GM19463 (cell line): Measurements from ENCODE around the gene WDFY1.

ENCODE experiments used
- ATAC-seq: cut with Tn5 transposase; IDR thresholded peaks from one replicate; pipeline ENCODE4 v1.9.1; 2021; ENCODE audit warnings: mild to moderate bottlenecking, moderate library complexity; ENCODE audit not compliant: unreplicated experiment

WDFY1 gene, protein sequence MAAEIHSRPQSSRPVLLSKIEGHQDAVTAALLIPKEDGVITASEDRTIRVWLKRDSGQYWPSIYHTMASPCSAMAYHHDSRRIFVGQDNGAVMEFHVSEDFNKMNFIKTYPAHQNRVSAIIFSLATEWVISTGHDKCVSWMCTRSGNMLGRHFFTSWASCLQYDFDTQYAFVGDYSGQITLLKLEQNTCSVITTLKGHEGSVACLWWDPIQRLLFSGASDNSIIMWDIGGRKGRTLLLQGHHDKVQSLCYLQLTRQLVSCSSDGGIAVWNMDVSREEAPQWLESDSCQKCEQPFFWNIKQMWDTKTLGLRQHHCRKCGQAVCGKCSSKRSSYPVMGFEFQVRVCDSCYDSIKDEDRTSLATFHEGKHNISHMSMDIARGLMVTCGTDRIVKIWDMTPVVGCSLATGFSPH

GRCh38 chr2:223944703-223945531 lies at the start of gene WDFY1:
WDFY1 (minus strand) TSS chr2:223945335; CDS start chr2:223945284, 51 bp downstream.
- peak; percentile 76 for ATAC-seq

GRCh38 chr2:223994562-223995162 lies 49.5 kb upstream of the WDFY1 start:
- ATAC-seq: peak; percentile 48

DNA sequence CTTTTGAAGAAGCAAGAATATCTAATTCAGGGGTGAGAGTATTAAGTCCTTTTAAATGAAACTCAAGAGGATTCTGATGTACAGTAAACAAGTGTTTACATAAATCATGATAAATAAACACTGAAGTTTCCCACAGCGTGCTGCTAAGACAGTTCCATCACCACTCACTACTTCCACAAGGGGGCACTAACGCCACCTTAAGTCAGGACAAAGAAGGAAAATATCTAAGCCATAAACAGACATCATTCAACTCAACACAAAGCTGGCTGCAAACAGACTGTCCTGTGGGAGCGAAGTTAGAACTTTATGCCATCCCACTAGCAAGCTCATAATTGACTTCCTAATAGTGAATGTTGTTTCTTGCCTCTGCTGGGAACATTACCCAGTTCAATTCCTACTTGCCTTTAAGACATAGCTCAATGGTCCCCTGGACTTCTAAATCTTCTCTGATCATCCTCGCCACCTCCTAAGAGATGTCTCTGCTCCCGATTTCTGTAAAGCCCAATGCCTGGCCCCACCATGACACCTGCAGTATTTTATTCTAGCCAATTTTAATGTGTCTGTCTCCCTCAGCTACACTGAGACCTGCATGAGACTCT lies 48.6 kb upstream of the WDFY1 start:
- no peak for ATAC-seq

GRCh38 chr2:223991611-223992010 lies 46.5 kb upstream of the WDFY1 start:
- no peak for ATAC-seq

DNA sequence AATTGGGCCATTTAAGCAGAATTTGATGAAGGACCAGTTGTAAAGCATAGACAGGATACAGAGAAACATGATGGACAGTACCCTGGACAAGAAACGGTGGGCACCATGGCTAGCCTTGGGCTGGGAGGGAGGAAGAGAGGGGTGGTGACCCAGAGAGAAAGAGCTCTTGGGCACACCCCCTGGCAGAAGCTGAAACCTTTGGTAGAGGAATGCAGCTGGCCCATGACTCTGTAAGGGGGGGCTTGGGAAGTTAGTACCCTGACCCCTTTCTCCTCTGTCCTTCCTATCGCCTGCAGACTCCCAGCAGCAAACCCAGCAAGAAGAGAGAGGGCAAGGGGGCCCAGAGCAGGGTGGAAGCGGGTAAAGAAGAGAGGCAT lies 44.7 kb upstream of the WDFY1 start:
- no peak for ATAC-seq

DNA sequence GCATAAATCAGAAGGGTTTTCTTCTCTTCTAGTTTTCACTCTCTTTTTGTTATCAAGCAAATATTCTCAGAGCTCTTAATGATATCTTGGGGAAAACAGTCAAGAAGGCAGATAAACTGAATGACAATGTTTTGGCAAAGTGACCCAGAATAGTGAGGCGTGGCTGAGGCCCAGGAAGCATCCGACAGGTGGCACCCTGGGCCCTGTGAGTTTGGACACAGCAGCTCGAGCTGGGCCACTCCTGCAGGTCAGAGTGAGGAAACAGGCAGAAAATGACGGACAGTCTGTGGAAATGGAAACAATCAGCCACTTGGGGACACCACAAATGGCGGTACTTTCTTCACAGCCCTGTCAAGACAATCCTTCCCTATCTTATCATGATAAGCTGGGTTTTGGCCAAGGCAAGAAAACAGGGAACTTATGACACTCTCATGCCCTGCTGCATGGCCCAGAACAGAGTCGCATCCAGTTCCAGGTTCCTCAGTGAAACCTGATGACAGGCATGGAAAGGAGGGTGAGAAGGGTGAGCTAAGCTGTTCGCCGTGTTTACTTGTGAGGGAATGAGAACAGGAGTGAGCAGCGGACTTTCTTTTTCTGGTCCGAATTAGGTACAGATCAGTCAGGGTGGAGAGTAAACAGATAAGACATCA lies 44.2 kb upstream of the WDFY1 start:
- no peak for ATAC-seq

DNA sequence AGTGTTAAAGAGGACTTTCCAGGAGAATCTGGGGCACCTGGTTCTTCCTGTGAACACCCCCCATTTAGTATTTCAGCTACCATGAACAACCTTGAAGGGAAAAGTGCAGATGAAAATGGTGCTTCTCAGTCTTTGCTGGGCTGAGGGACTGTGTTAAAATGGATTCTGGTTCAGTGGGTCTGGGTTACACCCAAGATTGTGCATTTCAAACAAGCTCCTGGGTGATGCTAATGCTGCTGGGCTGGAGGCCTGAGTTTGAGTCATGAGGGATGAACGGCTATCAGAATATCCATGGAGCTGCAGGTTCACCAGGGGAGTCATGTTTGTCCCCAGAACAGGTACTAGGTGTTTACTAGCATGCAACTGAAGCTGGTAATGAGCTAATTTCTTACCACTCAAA lies 36.1 kb upstream of the WDFY1 start:
- ATAC-seq: no peak

DNA sequence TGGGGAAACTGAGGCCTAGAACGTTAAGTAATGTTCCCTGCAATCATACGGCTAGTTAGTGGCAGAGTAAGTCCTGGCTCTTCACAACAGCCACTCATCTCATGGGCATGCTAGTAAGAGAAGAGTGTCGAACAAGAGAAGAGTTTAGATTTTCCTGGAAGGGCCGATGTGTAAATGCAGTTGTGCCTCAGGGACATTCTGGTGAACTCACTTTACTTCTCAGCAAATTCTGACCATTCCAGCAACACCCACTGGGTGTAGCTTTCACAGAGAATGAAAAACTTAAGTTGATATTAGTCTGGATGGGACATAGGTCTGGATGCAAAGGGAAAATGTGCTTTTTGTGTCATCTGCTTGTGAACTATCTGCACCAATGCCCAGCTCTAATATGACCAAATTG lies 35.7 kb upstream of the WDFY1 start:
- no peak for ATAC-seq

GRCh38 chr2:223980397-223980735 lies 35.2 kb upstream of the WDFY1 start:
- ATAC-seq: no peak

DNA sequence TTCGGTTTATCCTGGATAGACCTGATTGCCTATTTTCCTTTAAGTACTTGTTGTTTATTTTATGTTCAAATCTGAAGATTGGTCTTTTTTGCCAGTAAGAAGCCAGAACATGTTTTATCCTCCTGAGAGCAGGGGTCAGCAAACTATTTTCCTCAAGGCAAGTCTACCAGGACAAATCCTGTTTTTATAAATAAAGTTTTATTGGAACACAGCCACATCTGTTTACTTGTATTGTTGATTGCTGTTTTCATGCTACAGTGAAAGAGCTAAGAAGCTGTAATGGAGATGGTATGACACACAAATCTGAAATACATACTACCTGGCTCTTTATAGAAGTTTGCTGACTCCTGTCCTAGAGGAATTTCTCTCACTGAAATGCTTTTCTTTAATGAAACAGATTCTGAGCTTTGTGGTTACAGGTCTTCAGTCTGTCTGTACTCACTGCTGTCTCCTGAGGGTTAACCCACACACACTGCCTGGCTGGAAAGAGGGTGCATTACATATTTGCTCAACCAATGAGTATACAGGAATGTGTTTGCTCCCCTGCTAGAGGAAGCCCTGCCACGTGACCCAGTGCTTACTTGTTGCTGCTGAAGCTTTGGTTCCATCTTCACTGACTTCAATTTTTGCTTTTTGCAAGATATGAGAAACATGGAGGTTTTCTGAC lies 34.7 kb upstream of the WDFY1 start:
- no peak for ATAC-seq

GRCh38 chr2:223978451-223978850 lies 33.3 kb upstream of the WDFY1 start:
- ATAC-seq: no peak

- no peak for ATAC-seq
Measured at GRCh38 chr2:223976635-223977226, 31.6 kb upstream of the WDFY1 start.

DNA sequence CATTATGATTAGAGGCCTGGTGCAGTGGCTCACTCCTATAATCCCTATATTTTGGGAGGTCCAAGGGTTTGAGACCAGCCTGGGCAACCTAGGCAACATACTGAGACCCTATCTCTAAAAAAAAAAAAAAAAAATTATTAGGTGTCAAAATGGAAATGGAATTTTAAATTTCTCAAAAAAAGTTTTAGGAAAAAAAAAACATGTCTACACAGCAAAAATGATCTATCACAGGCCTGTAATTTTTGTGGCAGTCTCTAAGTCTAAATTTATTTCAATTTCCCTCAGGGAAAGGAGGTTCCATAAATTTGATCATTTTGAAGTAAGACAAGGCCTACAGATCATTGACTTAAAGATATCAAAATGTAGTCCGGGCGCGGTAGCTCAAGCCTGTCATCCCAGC lies 28.5 kb upstream of the WDFY1 start:
- no peak for ATAC-seq

GRCh38 chr2:223972656-223973102 lies 27.5 kb upstream of the WDFY1 start:
- no peak for ATAC-seq

DNA sequence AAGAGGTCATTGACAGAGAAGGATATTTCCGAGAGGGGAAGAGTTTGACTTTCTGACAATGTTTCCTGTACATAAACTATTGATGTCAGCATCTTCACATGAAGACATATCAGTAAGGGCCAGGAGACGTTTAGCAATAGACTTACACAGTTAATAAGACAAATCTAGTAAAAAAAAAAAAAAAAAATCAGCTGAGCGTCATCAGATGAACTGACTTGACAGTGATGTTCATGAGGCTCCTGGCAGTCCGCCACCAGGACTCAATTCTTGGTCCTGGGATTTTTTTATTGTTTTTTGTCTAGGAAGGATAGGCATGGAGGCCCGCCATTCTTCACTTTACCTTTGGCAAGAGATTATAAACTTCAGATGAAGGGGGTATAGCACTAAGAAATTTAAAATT lies 26.6 kb upstream of the WDFY1 start:
- ATAC-seq: no peak

GRCh38 chr2:223970343-223971128 lies 25.4 kb upstream of the WDFY1 start:
- ATAC-seq: peak; percentile 70

GRCh38 chr2:223969856-223970255 lies 24.7 kb upstream of the WDFY1 start:
- ATAC-seq: no peak

GRCh38 chr2:223969315-223969714 lies 24.2 kb upstream of the WDFY1 start:
- ATAC-seq: no peak

GRCh38 chr2:223967981-223968380 lies 22.8 kb upstream of the WDFY1 start:
- no peak for ATAC-seq
